ENCODE data around the gene FOXP1.

- TF ChIP-seq CTCF (IDR thresholded peaks at IDR 0.05) (no peak), POLR2A (IDR thresholded peaks at IDR 0.05; ENCODE audit: low read depth) (no peak)
These were observed 448.0 kb downstream of the FOXP1 start for GRCh38 chr3:71135373-71136088.

All from esophagus muscularis mucosa (tissue), 3 donors.